HG02885 (cell line): ENCODE measurements around the gene RAD51D.
"Not testable (repeated sequence)": the region's sequence is repeated elsewhere in the genome, so short reads cannot be mapped to it uniquely, and the experiment has no call there.

ENCODE experiments used
- ATAC-seq: cut with Tn5 transposase; IDR thresholded peaks from one replicate; pipeline ENCODE4 v1.9.1; 2021; ENCODE audit warnings: mild to moderate bottlenecking; ENCODE audit not compliant: unreplicated experiment, poor library complexity

RAD51D gene

GRCh38 chr17:35142467-35142796, 22.8 kb upstream of the RAD51D start:
- ATAC-seq, result peak; percentile 11

GRCh38 chr17:35141681-35142466, 22.2 kb upstream of the RAD51D start, which contains the start of gene NLE1:
NLE1 (minus strand) TSS chr17:35142303; CDS start chr17:35142275, 28 bp downstream.
- ATAC-seq, result peak; percentile 91

- ATAC-seq, result no peak
Observed at GRCh38 chr17:35138218-35138617, 18.6 kb upstream of the RAD51D start.

GRCh38 chr17:35135322-35135721, 15.7 kb upstream of the RAD51D start:
- no peak for ATAC-seq

- ATAC-seq, result no peak
Observed at GRCh38 chr17:35132816-35133550, 13.3 kb upstream of the RAD51D start.

- no peak for ATAC-seq
Observed at GRCh38 chr17:35132099-35132498, 12.4 kb upstream of the RAD51D start.

GRCh38 chr17:35130392-35130791, 10.7 kb upstream of the RAD51D start:
- ATAC-seq, result no peak

- ATAC-seq, result no peak
Observed at GRCh38 chr17:35129973-35130351, 10.3 kb upstream of the RAD51D start.

GRCh38 chr17:35129154-35129972, 9.7 kb upstream of the RAD51D start:
- ATAC-seq, result no peak

- no peak for ATAC-seq
Observed at GRCh38 chr17:35127751-35128514, 8.3 kb upstream of the RAD51D start.

GRCh38 chr17:35121315-35121714, 1.7 kb upstream of the RAD51D start, which contains the start of gene FNDC8:
FNDC8 (plus strand) TSS chr17:35121615; CDS start chr17:35121694, 79 bp downstream.
- ATAC-seq, result no peak

- ATAC-seq, result no peak
Observed at GRCh38 chr17:35117984-35118383, 1.7 kb downstream of the RAD51D start.

- no peak for ATAC-seq
Observed at GRCh38 chr17:35116845-35117244, 2.8 kb downstream of the RAD51D start.

- not testable (repeated sequence) for ATAC-seq
Observed at GRCh38 chr17:35110791-35111190, 8.9 kb downstream of the RAD51D start.

GRCh38 chr17:35104844-35105450, 14.7 kb downstream of the RAD51D start:
- ATAC-seq, result no peak

GRCh38 chr17:35103271-35103670, 16.4 kb downstream of the RAD51D start:
- ATAC-seq, result no peak

GRCh38 chr17:35101725-35102124, 17.9 kb downstream of the RAD51D start:
- no peak for ATAC-seq

GRCh38 chr17:35101036-35101435, 18.6 kb downstream of the RAD51D start:
- ATAC-seq, result no peak

GRCh38 chr17:35099908-35100307, 19.8 kb downstream of the RAD51D start:
- no peak for ATAC-seq

GRCh38 chr17:35097776-35098175, 21.9 kb downstream of the RAD51D start:
- no peak for ATAC-seq
